ENCODE measurements around the gene TRAF5. TPM values are rescaled to one million over a fixed set of nuclear protein-coding genes. Genes with fewer than 3 reads are reported as not detected.

Gene TRAF5
- total RNA-seq, 1 donor from 2014 or later: 4.5 TPM

DNA sequence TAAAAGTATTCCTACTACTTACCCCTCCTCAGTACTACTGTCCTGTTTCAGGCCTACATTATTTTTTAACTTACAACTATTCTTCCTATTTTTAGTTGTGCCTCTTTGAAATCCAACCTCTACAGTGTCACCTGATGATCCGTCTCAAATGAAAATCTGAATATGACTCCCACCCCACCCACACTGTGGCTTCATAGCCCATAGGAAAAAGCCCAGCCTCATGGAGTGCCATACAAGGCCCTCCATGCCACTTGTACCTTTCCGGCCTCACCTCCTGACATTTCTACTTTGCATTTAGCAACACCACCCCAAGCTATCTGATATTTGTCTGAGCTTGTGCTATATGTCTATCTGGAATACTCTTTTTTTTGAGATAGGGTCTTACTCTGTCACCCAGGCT is 49.3 kb downstream of the TRAF5 start:
- peaks cover 15% of the 10 kb centered on the region for H3K4me1 Mint-ChIP-seq (ENCODE audit: low read depth)
- TF ChIP-seq, protein P1, sequence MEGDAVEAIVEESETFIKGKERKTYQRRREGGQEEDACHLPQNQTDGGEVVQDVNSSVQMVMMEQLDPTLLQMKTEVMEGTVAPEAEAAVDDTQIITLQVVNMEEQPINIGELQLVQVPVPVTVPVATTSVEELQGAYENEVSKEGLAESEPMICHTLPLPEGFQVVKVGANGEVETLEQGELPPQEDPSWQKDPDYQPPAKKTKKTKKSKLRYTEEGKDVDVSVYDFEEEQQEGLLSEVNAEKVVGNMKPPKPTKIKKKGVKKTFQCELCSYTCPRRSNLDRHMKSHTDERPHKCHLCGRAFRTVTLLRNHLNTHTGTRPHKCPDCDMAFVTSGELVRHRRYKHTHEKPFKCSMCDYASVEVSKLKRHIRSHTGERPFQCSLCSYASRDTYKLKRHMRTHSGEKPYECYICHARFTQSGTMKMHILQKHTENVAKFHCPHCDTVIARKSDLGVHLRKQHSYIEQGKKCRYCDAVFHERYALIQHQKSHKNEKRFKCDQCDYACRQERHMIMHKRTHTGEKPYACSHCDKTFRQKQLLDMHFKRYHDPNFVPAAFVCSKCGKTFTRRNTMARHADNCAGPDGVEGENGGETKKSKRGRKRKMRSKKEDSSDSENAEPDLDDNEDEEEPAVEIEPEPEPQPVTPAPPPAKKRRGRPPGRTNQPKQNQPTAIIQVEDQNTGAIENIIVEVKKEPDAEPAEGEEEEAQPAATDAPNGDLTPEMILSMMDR (IDR thresholded peaks at IDR 0.05; ENCODE audit: unreplicated experiment): no peak
- H3K36me3 Mint-ChIP-seq (ENCODE audit: insufficient read depth): no peaks in the 10 kb centered on the region
- no peak overlapping the region for H3K27ac Mint-ChIP-seq
- H3K27me3 Mint-ChIP-seq: no peaks in the 10 kb centered on the region
- no peaks in the 10 kb centered on the region for H3K9me3 Mint-ChIP-seq (ENCODE audit: low read depth)
- H3K4me3 Mint-ChIP-seq (ENCODE audit: low read depth): no peak overlapping the region
- DNase-seq (ENCODE audit: low spot score, unreplicated experiment): no peak

DNA sequence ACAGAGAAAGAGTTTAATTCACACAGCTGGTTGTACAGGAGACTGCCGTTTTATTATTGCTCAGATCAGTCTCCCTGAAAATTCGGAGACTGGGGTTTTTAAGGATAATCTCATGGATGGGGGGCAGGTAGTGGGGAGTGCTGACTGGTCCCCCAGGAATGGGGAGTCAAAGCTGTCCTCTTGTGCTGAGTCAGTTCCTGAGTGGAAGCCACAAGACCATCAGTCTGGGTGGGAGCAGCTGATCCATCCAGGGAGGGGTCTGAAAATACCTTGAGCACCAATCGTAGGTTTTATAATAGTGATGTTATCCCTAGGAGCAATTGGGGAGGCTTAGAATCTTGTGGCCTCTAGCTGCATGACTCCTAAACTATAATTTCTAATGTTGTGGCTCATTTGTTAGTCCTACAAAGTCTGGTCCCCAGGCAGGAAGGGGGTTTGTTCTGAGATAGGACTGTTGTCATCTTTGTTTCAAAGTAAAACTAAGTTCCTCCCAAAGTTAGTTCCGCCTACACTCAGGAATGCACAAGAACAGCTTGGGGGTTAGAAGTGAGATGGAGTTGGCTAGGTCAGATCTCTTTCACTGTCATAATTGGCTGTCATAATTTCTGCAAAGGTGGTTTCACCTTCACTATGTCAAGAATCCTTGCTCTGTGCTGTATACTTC is 50.3 kb downstream of the TRAF5 start:
- Mint-ChIP-seq H3K27ac (no peak overlapping the region), H3K4me3 (ENCODE audit: low read depth) (no peak overlapping the region), H3K4me1 (ENCODE audit: low read depth) (peaks cover 13% of the 10 kb centered on the region), H3K9me3 (ENCODE audit: low read depth) (no peaks in the 10 kb centered on the region), H3K27me3 (no peaks in the 10 kb centered on the region), H3K36me3 (ENCODE audit: insufficient read depth) (no peaks in the 10 kb centered on the region)
- TF ChIP-seq, protein P1 (IDR thresholded peaks at IDR 0.05; ENCODE audit: unreplicated experiment): no peak
- no peak for DNase-seq (ENCODE audit: low spot score, unreplicated experiment)

DNA sequence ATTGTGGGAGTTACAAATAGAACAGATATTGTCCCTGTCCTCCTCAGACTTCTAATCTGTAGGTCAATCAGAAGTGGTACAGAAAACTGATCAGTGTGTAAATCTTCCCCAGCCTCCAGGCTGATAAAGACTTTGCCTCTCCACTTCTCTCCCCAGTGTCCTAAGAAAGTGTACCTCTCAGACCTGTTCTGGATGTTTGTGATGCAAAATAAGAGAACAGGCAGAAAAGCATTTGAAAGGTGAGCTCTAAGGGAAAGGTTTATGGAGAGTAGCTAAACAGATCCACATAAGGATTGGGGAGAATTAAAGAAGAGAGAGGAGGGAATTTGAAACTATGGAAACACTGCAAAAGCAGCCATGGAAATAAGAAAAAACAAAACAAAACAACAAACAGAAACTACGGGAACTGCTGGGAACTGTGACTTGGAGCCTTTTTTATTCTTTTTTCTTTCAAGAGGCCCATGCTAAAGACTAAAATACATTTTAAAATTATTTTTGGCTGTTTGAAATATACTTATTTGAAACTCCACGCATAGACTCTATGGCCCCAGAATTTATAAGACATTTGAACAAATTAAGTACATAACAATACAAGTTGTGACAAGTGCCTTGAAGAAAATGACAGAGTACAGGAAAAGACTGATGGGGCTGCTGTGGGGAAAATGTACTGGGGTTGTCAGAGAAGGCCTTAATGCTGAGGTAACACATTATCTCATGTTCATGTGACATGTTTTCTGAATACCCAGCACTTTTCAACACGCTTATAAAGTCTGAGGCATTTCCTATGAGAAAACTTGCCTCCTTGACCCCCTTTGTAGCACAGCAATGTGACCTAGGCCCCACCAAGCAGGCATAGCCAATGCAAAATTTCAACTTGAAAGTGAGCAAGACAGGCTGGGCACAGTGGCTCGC is 51.2 kb downstream of the TRAF5 start:
- Mint-ChIP-seq H3K9me3 (ENCODE audit: low read depth) (no peaks in the 10 kb centered on the region), H3K27me3 (no peaks in the 10 kb centered on the region), H3K36me3 (ENCODE audit: insufficient read depth) (no peaks in the 10 kb centered on the region), H3K4me3 (ENCODE audit: low read depth) (no peak overlapping the region), H3K27ac (no peak overlapping the region), H3K4me1 (ENCODE audit: low read depth) (peaks cover 16% of the 10 kb centered on the region)
- TF ChIP-seq, protein P1 (IDR thresholded peaks at IDR 0.05; ENCODE audit: unreplicated experiment): no peak
- DNase-seq (ENCODE audit: low spot score, unreplicated experiment): no peak

DNA sequence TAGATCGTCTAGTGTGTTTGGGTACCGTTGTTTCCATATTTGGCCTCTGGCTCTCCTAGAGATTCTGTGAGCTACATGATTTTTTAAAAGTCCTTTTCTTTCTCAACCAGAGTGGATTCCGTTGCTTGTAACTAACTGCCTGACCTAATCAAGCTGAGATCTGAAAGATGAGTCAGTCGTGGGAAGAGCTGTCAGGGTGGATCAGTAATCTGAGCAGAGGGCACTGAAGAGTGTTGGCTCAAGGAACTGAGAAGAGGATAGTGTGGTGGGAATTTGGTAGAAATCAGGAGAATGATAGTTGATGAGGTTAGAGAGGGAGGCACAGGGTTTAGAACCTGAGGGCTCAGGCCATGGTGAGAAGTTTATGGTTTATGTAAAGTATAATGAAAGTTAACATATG is 52.2 kb downstream of the TRAF5 start:
- TF ChIP-seq, protein P1 (IDR thresholded peaks at IDR 0.05; ENCODE audit: unreplicated experiment): no peak
- Mint-ChIP-seq H3K4me3 (ENCODE audit: low read depth) (no peak overlapping the region), H3K9me3 (ENCODE audit: low read depth) (no peaks in the 10 kb centered on the region), H3K4me1 (ENCODE audit: low read depth) (peaks cover 16% of the 10 kb centered on the region), H3K27me3 (no peaks in the 10 kb centered on the region), H3K27ac (no peak overlapping the region), H3K36me3 (ENCODE audit: insufficient read depth) (no peaks in the 10 kb centered on the region)
- DNase-seq (ENCODE audit: low spot score, unreplicated experiment): no peak

DNA sequence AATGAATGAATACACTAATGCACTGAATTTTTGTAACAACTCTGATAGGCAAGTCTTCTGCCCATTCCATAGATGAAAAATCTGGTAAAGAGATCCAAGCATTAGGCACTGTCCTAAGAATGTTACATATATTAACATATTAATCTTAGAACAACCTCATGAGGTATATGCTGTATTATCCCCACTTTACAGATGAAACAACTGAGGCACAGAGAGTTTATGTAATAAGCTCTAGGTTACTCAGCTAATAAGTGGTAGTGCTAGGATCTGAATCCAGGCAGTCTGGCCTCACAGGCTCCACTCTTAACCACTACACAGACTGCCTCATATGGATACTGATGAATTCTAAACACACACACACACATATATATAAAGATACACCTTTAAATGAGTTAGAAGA is 52.8 kb downstream of the TRAF5 start:
- Mint-ChIP-seq H3K9me3 (ENCODE audit: low read depth) (no peaks in the 10 kb centered on the region), H3K4me1 (ENCODE audit: low read depth) (peaks cover 16% of the 10 kb centered on the region)
- no peak for DNase-seq (ENCODE audit: low spot score, unreplicated experiment)

More for the DNA sequence above, 52.8 kb downstream of the TRAF5 start:
- no peak overlapping the region for H3K4me3 Mint-ChIP-seq (ENCODE audit: low read depth)
- no peak overlapping the region for H3K27ac Mint-ChIP-seq
- no peaks in the 10 kb centered on the region for H3K27me3 Mint-ChIP-seq
- TF ChIP-seq, protein P1 (IDR thresholded peaks at IDR 0.05; ENCODE audit: unreplicated experiment): no peak
- no peaks in the 10 kb centered on the region for H3K36me3 Mint-ChIP-seq (ENCODE audit: insufficient read depth)

Measured in progenitor cell of endocrine pancreas (in vitro differentiated cells).